Erythroblast (primary cell): Measurements from ENCODE around the gene RELN.

Experiments used
- DNase-seq, 2 experiments: peaks; one replicate each; lab custom pipeline; 2025; lab: John Stamatoyannopoulos, UW
- GATA1 ChIP-seq: IDR thresholded peaks from 2 replicates; pipeline ENCODE4 v1.6.1; 2011; ENCODE audit warnings: low read depth, mild to moderate bottlenecking, control low read depth, low read length, moderate library complexity
- POLR2A ChIP-seq: IDR thresholded peaks from 2 replicates; pipeline ENCODE4 v1.6.1; 2011; ENCODE audit warnings: mild to moderate bottlenecking, low read length

Gene RELN

GRCh38 chr7:103560136-103560535 is 429.3 kb downstream of the RELN start:
- TF ChIP-seq GATA1 (no peak), POLR2A (no peak)
- no peak for DNase-seq

GRCh38 chr7:103551016-103551415 is 438.4 kb downstream of the RELN start:
- no peak for TF ChIP-seq POLR2A
- TF ChIP-seq GATA1: no peak
- DNase-seq: no peak

DNA sequence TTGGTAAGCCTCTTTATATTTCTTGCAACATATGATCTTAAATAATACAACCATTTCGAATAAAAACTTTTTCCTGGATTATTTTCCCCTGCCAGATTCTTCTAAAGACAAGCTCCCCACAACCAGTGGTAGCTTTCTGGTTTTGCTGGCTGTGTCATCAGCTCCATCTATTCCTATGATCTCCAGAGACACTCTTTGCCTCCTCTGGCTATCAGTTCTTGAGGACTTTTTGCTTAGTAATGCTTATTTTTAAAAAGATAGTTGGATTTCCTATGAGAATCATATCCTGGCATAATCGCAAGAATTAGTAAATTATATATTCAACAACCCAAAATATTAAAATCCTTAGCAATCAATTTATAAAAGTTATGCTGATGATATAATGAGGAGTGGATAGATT is 439.7 kb downstream of the RELN start:
- DNase-seq: peak in 1 of 2 experiments; percentile 12
- no peak for TF ChIP-seq POLR2A
- no peak for TF ChIP-seq GATA1

GRCh38 chr7:103547451-103548284 is 441.8 kb downstream of the RELN start:
- DNase-seq: no peak
- no peak for TF ChIP-seq POLR2A
- no peak for TF ChIP-seq GATA1

GRCh38 chr7:103542470-103542869 is 447.0 kb downstream of the RELN start:
- no peak for TF ChIP-seq GATA1
- TF ChIP-seq POLR2A: no peak
- DNase-seq: no peak

DNA sequence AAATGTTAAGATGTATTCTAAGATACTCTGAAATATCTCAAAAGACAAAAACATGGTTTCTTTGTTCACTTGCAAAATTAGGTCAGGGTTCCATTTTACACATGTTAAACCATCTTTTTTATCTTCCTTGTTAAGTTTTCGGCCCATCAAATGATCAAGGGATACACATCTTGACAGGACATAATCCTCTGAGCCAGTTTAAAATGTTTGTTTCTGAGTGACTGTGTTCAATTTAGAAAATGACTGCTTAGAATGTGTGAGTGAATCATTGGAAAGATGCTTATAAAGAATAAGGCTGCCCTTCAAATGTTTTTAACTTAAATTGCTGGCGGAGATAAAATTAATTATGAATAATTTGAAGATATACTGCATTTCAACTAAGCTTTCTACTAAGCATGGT is 447.5 kb downstream of the RELN start:
- no peak for DNase-seq
- TF ChIP-seq GATA1 (no peak), POLR2A (no peak)

GRCh38 chr7:103541026-103541425 is 448.4 kb downstream of the RELN start:
- no peak for TF ChIP-seq POLR2A
- no peak for TF ChIP-seq GATA1
- no peak for DNase-seq

GRCh38 chr7:103540338-103540737 is 449.1 kb downstream of the RELN start:
- no peak for DNase-seq
- TF ChIP-seq GATA1: no peak
- TF ChIP-seq POLR2A: no peak

DNA sequence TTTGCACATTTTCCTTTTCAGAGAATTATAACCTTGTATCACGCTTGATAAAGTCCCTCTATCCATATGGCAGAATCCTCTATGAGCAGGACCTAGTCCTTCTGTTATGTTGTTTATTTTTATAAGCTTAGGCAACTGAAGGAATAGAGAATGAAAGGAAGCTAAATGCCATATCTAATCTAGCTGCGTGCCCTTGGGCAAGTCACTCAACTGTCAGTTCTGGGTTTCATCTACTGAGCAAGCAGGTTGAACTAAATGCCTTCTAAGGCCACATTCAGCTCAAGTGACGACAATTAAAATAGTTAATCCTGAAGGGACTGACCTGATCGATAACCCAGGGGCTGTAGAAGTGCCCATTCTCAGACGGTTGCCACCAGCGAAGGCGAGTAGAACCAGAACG is 449.6 kb downstream of the RELN start:
- TF ChIP-seq POLR2A (no peak), GATA1 (no peak)
- no peak for DNase-seq

GRCh38 chr7:103538964-103539709 is 450.3 kb downstream of the RELN start:
- TF ChIP-seq GATA1: no peak
- TF ChIP-seq POLR2A: no peak
- DNase-seq: no peak

DNA sequence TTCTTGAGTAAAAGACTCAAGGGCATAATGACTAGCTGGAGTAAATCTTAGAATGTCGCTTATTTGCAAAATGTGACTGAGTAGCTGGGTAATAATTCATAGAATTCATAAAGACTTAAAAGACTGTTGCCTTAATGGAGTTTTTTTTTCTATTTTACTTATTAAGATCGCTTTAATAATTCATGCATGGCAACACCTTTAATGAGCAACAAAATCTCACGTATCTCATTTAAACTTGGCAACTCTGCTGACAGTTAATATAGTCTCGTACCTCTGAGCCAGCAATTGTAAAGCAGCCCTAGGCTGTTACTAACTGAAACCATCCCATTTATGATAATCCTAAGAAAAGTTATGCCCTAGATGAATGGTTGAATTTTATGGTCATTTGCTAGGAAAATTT is 455.7 kb downstream of the RELN start:
- TF ChIP-seq POLR2A (no peak), GATA1 (no peak)
- no peak for DNase-seq

- DNase-seq: no peak
Measured at GRCh38 chr7:103532955-103533354, 456.5 kb downstream of the RELN start.

DNA sequence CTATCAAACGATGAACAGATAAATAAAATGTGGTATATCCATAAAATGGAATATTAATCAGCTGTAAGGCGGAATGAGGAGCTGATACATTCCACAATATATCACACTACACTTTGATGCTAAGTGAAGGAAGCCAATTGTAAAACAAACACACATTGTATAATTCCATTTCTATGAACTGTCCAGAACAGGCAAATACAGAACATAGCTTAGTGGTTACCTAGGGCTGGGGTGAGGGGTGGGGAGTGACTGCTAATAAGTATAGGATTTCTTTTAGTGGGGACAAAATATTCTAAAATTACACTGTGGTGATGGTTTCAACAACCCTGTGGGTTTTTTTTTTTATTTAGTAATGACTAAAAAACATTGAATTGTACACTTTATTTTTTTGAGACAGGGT is 461.3 kb downstream of the RELN start:
- TF ChIP-seq GATA1: no peak
- TF ChIP-seq POLR2A: no peak

More at GRCh38 chr7:103532955-103533354, 456.5 kb downstream of the RELN start:
- TF ChIP-seq POLR2A: no peak

GRCh38 chr7:103525937-103526336 is 463.5 kb downstream of the RELN start:
- DNase-seq: no peak
- no peak for TF ChIP-seq GATA1
- no peak for TF ChIP-seq POLR2A

More for the DNA sequence above, 461.3 kb downstream of the RELN start:
- DNase-seq: no peak
